Astrocyte of the cerebellum (primary cell): Measurements from ENCODE around the gene ST6GALNAC2.
A peak's percentile ranks its signal among the peaks of the same experiment; 100 is the strongest.
"Not testable (repeated sequence)": the region's sequence is repeated elsewhere in the genome, so short reads cannot be mapped to it uniquely, and the experiment has no call there.

Source experiments
- DNase-seq: peaks from one replicate; pipeline ENCODE4 v3.0.0-alpha.2; 2011; ENCODE audit warnings: low read depth
- H3K4me3 ChIP-seq: 2 replicates; pipeline ENCODE4 v1.5.1; 2011; ENCODE audit warnings: mild to moderate bottlenecking, low read depth, low read length, moderate library complexity
- CTCF ChIP-seq: IDR thresholded peaks from 2 replicates; pipeline ENCODE4 v1.5.1; 2012; ENCODE audit warnings: low read length, low read depth, moderate library complexity, mild to moderate bottlenecking; ENCODE audit errors: missing control alignments
- in situ Hi-C: cut with HindIII; loops from 2 replicates; pipeline ENCODE4 v1.10.0; 2017; ENCODE audit warnings: low sequenced_read_pairs

ST6GALNAC2 gene

GRCh38 chr17:76523084-76524037, 62.3 kb downstream of the ST6GALNAC2 start:
- in situ Hi-C loops, result no loop called here
- no peak overlapping the region for H3K4me3 ChIP-seq
- DNase-seq, result no peak
- TF ChIP-seq CTCF, result peak; percentile 98

- DNase-seq, H3K4me3 ChIP-seq, in situ Hi-C loops: not testable (repeated sequence)
These were observed 64.0 kb downstream of the ST6GALNAC2 start for GRCh38 chr17:76521683-76522082.

- no peak for TF ChIP-seq CTCF
- no peak overlapping the region for H3K4me3 ChIP-seq
- in situ Hi-C loops, result no loop called here
- DNase-seq, result no peak
These were observed 64.4 kb downstream of the ST6GALNAC2 start for GRCh38 chr17:76521262-76521661.

- no peak for DNase-seq
- no peak overlapping the region for H3K4me3 ChIP-seq
- in situ Hi-C loops, result no loop called here
- no peak for TF ChIP-seq CTCF
These were observed 66.4 kb downstream of the ST6GALNAC2 start for GRCh38 chr17:76519048-76519966.

GRCh38 chr17:76517638-76518038, 68.0 kb downstream of the ST6GALNAC2 start:
- DNase-seq, result no peak
- in situ Hi-C loops, result no loop called here
- no peak overlapping the region for H3K4me3 ChIP-seq
- TF ChIP-seq CTCF, result no peak
